Epithelial cell of esophagus (primary cell): ENCODE results near the gene THEM4.
"Not testable (repeated sequence)": the region's sequence is repeated elsewhere in the genome, so short reads cannot be mapped to it uniquely, and the experiment has no call there.

Experiments
- DNase-seq: peaks from one replicate; pipeline ENCODE4 v3.0.0; 2010; ENCODE audit warnings: low read depth
- H3K4me3 ChIP-seq: 2 replicates; pipeline ENCODE4 v1.5.1; 2011; ENCODE audit warnings: mild to moderate bottlenecking, low read length, control low read depth
- CTCF ChIP-seq: IDR thresholded peaks from 2 replicates; pipeline ENCODE4 v1.5.1; 2011; ENCODE audit warnings: low read depth, mild to moderate bottlenecking, low read length, control low read depth, inconsistent platforms; ENCODE audit not compliant: insufficient read depth; ENCODE audit errors: missing control alignments

THEM4 gene

GRCh38 chr1:151888972-151889570, 20.2 kb downstream of the THEM4 start:
- TF ChIP-seq CTCF, result peak; percentile 40
- DNase-seq, result peak; percentile 45

DNA sequence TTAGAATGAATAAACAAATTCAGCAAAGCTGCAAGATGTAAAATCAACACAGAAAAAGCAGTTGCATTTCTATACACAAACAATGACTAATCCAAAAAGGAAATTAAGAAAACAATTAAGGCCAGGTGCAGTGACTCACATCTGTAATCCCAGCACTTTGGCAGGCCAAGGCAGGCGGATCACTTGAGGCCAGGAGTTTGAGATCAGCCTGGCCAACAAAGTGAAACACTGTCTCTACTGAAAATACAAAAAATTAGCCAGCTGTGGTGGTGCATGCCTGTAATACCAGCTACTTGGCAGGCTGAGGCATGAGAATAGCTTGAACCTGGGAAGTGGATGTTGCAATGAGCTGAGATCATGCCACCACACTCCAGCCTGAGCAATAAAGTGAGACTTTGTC, 22.3 kb downstream of the THEM4 start:
- DNase-seq, result peak; percentile 92
- peak; percentile 6 for TF ChIP-seq CTCF
- no peak overlapping the region for H3K4me3 ChIP-seq

More at GRCh38 chr1:151888972-151889570, 20.2 kb downstream of the THEM4 start:
- H3K4me3 ChIP-seq, result no peak overlapping the region

- TF ChIP-seq CTCF, result no peak
- peak; percentile 96 for DNase-seq
- H3K4me3 ChIP-seq, result no peak overlapping the region
These were observed 23.8 kb downstream of the THEM4 start for GRCh38 chr1:151885479-151885878.

DNA sequence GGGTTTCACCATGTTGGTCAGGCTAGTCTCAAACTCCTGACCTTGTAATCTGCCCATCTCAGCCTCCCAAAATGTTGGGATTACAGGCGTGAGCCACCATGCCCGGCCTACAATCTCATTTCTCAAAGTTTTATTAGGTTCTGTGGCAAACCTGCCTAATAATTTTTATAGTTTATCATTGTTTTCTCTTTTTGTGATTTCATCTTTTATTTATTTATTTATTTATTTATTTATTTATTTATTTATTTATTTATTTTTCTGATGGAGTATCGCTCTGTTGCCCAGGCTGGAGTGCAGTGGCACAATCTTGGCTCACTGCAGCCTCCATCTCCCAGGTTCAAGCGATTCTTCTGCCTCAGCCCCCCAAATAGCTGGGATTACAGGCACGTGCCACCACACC, 24.4 kb downstream of the THEM4 start:
- H3K4me3 ChIP-seq, DNase-seq: not testable (repeated sequence)

DNA sequence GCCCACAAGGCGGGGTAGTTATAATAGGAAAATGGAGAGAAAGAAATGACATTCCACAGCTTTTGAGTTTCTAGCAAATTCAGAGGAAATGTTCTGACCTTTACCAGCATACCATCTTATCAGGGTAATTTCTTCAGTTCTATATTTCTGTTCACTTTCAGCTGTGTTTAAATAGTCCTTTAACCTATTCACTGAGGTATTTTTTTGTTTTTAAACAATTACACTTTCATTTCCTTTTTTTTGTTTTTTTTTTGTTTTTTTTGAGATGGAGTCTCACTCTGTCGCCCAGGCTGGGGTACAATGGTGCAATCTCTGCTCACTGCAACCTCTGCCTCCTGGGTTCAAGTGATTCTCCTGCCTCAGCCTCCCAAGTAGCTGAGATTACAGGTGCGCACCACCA, 24.9 kb downstream of the THEM4 start:
- not testable (repeated sequence) for DNase-seq

DNA sequence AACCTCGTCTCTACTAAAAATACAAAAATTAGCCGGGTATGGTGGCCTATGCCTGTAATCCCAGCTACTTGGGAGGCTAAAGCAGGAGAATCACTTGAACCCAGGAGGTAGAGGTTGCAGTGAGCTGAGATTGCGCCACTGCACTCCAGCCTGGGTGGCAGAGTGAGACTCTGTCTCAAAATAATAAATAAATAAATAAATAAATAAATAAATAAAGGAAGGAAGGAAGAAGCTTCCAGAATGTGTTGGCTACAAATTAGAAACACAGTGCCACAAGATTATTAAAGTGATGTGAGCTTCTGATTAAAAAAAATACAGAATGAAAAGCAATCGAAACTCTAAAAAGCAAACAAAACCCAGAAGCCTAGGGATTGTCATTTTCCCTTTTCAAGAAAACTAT, 25.4 kb downstream of the THEM4 start:
- not testable (repeated sequence) for H3K4me3 ChIP-seq, DNase-seq

More for the DNA sequence above, 24.9 kb downstream of the THEM4 start:
- H3K4me3 ChIP-seq, result not testable (repeated sequence)

DNA sequence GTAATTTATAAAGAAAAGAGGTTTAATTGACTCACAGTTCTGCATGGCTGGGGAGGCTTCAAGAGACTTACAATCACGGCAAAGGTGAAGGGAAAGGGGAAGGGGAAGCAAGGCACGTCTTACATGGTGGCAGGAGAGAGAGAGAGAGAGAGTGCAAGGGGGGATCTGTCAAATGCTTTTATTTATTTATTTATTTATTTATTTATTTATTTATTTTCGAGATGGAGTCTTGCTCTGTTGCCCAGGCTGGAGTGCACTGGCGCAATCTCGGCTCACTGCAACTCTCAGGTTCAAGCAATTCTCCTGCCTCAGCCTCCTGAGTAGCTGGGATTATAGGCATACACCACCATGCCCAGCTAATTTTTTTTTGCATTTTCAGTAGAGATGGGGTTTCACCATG, 26.4 kb downstream of the THEM4 start:
- not testable (repeated sequence) for DNase-seq, H3K4me3 ChIP-seq

- no peak for DNase-seq
- no peak overlapping the region for H3K4me3 ChIP-seq
- TF ChIP-seq CTCF, result no peak
These were observed 26.8 kb downstream of the THEM4 start for GRCh38 chr1:151882466-151882865.

DNA sequence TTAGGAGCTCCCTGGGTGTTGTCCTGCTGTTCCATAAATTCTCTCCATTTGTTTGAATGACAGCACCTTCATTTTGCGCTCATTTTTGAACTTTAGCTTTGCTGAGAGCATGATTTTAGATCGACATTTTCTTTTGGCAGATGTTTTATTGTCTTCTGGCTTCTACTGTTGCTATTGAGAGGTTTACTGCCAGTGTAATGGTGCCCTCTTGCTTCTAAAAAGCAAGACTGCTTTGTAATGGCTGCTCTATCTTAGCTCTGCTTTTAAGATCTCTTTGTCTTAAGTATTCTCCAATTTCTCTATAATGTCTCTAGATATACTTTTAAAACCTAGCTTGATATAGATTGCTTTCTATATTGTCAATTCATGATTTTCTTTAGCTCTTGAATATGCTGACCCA, 27.8 kb downstream of the THEM4 start:
- DNase-seq, result peak; percentile 52
- peak; percentile 57 for TF ChIP-seq CTCF
- no peak overlapping the region for H3K4me3 ChIP-seq
